ENCODE data around the gene RASSF5. TPM values are rescaled to one million over a fixed set of nuclear protein-coding genes. Genes with fewer than 3 reads are reported as not detected.

The RASSF5 gene
- total and polyA plus RNA-seq, 9 of the 15 experiments (the other 6 are each of a cell fraction or from before 2014, with no cell fraction given) = 6.1 to 41.0 (median 25.2) TPM

GRCh38 chr1:206556750-206557635, 49.7 kb downstream of the RASSF5 start (continued):
- TF ChIP-seq THRB (CRISPR knock-in tag; conservative IDR thresholded peaks at IDR 0.05) (no peak), ZNF133 (CRISPR knock-in tag; IDR thresholded peaks at IDR 0.05) (peak; percentile 60; the same call in 1 of the 2 replicates), NEUROD1 (IDR thresholded peaks at IDR 0.05; ENCODE audit: borderline replicate concordance, low read depth, low read length, partially characterized antibody) (peak; percentile 69), RBM17 (IDR thresholded peaks at IDR 0.05; ENCODE audit: borderline replicate concordance, low read depth, low read length) (no peak), POLR2B (IDR thresholded peaks at IDR 0.05; ENCODE audit: low read depth, partially characterized antibody) (peak; percentile 46), RBM22 (IDR thresholded peaks at IDR 0.05; ENCODE audit: low read depth, low read length, poor library complexity, severe bottlenecking) (peak; percentile 55), ARID1B (IDR thresholded peaks at IDR 0.05) (peak; percentile 72), USF1 (CRISPR knock-in tag; IDR thresholded peaks at IDR 0.05) (peak; percentile 5; the same call in 1 of the 2 replicates), ZNF124 (CRISPR knock-in tag; IDR thresholded peaks at IDR 0.05) (no peak), SOX6 (IDR thresholded peaks at IDR 0.05) (peak; percentile 60; the same call in 1 of the 2 replicates), PHF8 (IDR thresholded peaks at IDR 0.05; ENCODE audit: borderline replicate concordance, low read length) (peak; percentile 83), RFX5 (IDR thresholded peaks at IDR 0.05; ENCODE audit: low read depth, low read length) (no peak), NR4A1 (CRISPR knock-in tag; IDR thresholded peaks at IDR 0.05) (0 out of 2 replicates have a peak, but pooled peaks have one; percentile 9), NR4A1 (tag; IDR thresholded peaks at IDR 0.05) (no peak; the same call in 1 of the 2 replicates), SMAD3 (CRISPR knock-in tag; conservative IDR thresholded peaks at IDR 0.05) (peak; percentile 18; the same call in 1 of the 2 replicates), FOSL1 (tag; conservative IDR thresholded peaks at IDR 0.05) (peak; percentile 54), CHAMP1 (IDR thresholded peaks at IDR 0.05) (no peak), BMI1 (IDR thresholded peaks at IDR 0.05; ENCODE audit: low read length) (no peak), HNRNPK (IDR thresholded peaks at IDR 0.05; ENCODE audit: low read depth, low read length, poor library complexity, severe bottlenecking) (no peak), HIVEP1 (CRISPR knock-in tag; IDR thresholded peaks at IDR 0.05) (peak; percentile 8; the same call in 1 of the 2 replicates), GABPA (tag; conservative IDR thresholded peaks at IDR 0.05; ENCODE audit: low read depth) (peak; percentile 85)

Measured in K562 (cell line).